HCEC 1CT (cell line): ENCODE results near the gene MCAM.
A peak's percentile ranks its signal among the peaks of the same experiment; 100 is the strongest.

Experiments
- DNase-seq: peaks from one replicate; pipeline ENCODE4 v3.0.0-alpha.2; 2017

The MCAM gene

GRCh38 chr11:119344291-119345010 lies 27.5 kb upstream of the MCAM start:
- no peak for DNase-seq

GRCh38 chr11:119343726-119344125 lies 26.8 kb upstream of the MCAM start:
- DNase-seq, result no peak

- no peak for DNase-seq
Observed at GRCh38 chr11:119342362-119343130, 25.6 kb upstream of the MCAM start.

GRCh38 chr11:119342023-119342300 lies 25.0 kb upstream of the MCAM start:
- DNase-seq, result no peak

DNA sequence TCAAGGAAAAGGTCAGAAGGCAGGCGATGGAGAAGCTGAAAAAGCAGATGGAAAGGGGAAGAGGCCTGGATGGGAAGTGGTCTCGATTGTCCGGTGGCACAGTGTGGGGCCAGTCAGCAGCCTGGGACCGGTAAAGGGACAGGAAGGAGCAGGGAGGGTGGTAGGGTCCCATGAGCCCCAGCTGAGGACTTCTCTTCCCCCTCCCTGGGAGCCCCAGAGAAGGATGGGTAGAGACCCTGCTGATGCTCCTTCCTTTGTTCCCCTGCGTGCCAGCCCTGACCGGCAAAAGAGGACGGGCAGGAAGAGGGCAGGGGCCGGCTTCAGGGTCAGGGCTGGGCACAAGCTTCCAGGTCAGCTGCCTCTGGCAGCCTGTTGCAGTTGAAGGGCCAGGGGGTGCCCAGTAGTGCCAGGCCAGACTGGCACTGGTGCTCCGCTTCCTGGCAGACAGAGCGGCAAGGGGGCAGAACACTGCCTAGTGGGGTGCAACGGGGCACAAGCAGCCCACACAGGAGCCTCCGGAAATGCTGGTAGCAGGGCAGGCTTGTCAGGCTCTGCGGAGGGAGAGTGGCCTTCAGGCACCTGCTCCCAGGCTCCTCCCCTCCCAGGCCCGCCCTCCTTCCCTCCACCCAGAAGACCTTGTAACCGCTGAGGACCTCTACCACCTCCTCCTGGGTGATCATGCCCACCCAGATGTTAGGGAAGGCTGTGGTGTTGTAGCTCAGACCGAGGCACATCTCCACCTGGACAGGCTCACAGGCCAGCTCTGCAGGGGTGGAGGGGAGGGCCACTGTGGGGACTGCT lies 24.5 kb upstream of the MCAM start:
- DNase-seq, result no peak

DNA sequence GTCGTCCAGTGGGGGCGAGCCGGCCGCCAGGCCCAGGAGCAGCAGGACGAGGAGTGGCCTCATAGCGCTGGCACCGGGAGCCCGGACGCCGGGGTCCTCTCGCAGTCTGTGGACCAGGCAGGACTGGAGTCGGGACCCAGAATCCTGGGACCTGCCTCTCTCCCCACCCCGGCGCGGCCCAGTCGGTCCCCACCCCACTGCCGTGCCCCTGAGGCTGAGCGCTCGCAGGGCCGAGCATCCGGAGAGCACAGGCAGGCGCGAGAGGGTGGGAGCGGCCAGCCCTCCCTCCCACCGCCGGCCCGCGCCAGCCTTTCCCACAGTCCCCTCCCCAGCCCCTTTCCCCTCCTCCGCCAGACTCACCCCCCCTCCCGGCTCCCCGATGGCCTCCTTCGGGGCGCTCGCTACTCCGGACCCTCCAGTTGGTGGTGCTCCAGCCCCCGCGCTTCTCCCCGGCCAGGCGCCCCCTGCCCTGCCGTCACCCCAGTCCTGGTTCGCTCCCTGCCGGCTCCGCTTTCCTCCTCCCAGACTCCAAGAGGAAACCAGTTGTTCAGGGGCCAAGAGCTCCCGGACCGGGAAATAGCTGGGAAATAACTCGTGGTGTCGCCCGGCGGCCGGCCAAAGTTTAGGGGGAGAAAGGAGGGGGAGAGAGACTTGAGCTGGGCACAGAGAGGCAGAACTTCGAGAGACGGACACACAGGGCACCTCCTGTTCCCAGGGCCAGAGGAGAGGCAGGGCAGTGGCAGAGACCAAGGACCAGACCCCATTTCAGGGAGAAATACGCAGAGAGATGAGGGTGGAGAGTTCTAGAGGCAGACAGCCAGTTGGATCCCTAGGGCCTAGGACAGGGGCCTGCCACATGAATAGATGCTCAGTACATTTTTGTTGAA lies 23.6 kb upstream of the MCAM start, which contains the start of gene C1QTNF5:
Gene C1QTNF5 (minus strand): TSS at position 549 of the 887 bp plus-strand sequence. CDS start 486 bp downstream, at position 63.
- DNase-seq, result peak; percentile 58

DNA sequence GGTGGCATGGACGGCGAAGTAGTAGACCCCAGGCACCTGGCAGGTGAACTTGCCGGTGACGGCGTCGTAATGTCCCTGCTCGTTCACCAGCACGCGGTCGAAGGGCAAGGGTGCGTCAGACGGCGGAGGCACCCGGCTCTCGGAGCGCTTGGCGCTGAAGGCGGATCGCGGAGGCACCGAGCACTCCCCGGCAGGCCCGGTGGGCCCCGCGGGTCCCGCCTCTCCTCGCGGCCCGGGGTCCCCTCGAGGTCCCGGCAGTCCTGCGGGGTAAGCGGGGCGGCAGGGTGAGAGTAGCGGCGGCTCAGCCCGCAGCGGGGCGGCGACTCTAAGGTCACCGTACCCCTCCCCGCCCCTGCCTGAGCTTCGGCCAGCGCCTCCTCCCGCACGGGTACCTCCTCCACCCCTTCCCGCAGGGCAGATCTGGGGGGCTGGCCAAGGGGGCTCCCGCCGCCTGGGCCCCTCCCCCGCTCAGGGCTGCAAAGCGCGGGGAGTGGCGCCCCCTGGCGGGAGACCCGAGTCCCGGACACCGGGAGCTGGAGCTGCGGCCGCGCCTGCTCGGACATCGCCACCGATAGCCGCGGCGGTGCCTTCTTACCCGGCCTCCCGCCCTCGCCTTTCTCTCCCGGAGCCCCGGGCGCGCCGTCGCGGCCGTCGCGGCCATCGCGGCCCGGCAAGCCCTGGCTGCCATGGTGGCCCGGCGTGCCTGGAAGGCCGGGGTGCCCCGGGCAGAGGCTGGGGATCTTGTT lies 22.8 kb upstream of the MCAM start:
- DNase-seq, result peak; percentile 58

- no peak for DNase-seq
Observed at GRCh38 chr11:119338965-119339588, 22.1 kb upstream of the MCAM start.

GRCh38 chr11:119338318-119338890 lies 21.5 kb upstream of the MCAM start:
- DNase-seq, result peak; percentile 79

- DNase-seq, result peak; percentile 54
Observed at GRCh38 chr11:119337581-119338317, 20.8 kb upstream of the MCAM start.

DNA sequence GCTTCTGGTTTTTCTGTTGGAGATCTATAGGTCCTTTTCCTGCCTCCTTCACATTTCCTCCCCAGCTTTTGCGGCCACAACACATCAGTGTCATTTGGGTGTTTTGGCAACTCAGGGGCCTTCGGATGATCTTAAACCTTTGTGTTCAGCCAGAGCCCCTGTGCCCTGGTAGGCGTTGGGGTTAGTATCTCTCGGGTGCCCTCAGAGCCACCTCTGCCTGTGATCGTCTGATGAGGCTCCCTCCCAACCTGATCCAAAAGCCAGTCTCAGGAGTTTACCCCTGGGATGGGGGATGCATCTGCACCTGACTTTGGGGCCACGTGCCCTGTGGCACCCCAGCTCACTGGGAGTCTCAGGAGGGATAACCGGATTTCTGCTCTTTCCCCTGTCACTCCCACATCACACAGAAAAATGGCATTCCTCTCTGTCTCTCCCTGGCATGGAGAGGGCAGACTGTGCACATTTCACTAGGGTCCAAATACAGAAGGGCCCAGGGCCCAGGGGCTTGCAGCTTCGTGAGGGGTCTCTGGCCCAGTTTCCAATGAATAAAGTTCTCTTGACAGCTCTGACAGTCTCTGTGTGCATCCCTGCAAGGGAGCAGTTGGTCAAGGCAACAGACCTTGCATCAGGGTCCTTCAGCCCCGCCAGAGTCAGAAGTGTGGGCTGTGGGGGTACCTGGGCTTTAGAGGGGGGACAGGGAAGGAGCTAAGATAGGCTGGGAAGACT lies 20.0 kb upstream of the MCAM start:
- no peak for DNase-seq

DNA sequence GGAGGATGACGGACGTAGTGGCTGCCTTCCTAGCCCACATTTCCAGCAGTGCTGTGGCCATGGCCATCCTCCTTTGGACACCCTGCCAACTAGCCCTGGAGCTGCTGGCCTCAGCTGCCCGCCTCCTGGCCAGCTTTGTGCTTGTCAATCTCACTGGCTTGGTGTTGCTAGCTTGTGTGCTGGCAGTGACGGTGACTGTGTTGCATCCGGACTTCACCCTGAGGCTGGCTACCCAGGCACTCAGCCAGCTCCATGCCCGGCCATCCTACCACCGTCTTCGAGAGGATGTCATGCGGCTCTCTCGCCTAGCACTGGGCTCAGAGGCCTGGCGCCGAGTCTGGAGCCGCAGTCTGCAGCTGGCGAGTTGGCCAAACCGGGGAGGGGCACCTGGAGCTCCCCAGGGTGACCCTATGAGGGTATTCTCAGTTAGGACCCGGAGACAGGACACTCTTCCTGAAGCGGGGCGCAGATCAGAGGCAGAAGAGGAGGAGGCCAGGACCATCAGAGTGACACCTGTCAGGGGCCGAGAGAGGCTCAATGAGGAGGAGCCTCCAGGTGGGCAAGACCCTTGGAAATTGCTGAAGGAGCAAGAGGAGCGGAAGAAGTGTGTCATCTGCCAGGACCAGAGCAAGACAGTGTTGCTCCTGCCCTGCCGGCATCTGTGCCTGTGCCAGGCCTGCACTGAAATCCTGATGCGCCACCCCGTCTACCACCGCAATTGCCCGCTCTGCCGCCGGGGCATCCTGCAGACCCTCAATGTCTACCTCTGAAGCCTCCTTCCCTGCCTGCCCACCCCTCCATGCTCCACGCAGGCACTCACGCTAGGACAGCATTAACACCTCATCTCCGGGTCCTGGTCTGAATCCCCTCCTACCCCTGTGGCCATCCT lies 19.0 kb upstream of the MCAM start:
- DNase-seq, result no peak

DNA sequence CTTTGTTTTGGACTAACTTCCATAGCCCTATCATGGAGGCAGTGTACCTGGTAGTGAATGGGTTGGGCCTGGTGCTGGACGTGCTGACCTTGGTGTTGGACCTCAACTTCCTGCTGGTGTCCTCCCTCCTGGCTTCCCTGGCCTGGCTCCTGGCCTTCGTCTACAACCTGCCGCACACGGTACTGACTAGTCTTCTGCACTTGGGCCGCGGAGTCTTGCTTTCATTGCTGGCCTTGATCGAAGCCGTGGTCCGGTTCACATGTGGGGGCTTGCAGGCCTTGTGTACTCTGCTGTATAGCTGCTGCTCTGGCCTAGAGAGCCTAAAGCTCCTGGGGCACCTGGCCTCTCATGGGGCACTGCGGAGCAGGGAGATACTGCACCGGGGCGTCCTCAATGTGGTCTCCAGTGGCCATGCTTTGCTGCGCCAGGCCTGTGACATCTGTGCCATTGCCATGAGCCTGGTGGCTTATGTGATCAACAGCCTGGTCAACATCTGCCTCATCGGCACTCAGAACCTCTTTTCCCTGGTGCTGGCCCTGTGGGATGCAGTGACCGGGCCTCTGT lies 18.2 kb upstream of the MCAM start:
- no peak for DNase-seq

DNA sequence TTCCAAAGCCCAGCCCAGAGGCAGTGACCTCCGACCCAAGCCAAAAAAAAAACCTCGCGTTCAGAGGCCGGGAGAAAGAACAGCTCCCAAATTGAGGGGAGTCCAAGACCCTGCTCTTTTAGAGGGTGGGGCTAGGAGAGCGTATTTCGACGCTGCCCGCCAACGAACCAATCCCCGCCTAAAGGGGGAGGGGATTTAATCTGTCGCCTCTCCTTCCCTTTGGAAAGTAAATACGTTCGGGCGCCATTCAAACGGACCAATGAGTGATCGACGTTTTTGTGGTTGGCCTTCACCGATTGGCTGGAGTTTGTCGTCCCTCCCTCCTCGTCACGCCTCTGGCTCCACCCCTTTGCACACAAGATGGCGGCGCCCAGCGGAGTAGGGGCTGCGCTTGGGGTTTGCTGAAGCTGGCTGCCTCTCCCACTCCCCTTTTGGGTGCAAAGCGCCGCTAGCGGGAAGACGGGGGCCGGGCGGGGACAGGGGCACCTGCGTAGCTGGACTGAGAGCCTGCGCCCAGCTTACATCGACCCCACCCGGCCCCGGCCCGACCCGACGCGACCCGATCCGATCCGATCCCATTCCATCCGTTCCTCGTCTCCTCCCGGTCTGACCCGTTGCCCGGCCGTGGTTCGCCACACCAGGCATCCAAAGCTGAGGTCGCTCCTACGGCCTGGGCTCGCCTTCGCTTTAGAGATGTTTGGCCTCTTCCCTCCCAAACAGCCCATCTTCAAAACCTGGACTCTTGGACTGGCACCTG lies 17.4 kb upstream of the MCAM start, which contains the start of gene RNF26:
Gene RNF26 (plus strand): TSS at position 354 of the 757 bp plus-strand sequence. CDS start 596 bp downstream, outside the sequence.
- DNase-seq, result peak; percentile 99

- DNase-seq, result no peak
Observed at GRCh38 chr11:119332111-119332765, 15.3 kb upstream of the MCAM start.

DNA sequence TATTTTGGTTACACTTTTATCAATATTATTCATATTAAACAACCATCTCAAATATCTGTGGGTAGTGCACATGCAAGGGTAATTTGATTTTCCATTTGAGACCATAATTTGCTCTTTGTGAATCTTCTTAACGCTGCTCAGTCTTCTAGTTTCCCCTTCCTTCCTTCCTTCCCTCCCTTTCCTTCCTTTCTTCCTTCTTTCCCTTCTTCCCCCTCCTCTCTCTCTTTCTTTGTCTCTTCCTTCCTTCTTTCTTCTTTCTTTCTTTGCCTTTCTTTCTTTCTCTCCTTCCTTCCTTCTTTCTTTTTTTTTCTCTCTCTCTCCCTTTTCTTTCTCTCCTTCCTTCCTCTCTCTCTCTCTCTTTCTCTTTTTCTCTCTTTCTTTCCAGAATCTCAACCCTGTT lies 13.3 kb upstream of the MCAM start:
- no peak for DNase-seq

DNA sequence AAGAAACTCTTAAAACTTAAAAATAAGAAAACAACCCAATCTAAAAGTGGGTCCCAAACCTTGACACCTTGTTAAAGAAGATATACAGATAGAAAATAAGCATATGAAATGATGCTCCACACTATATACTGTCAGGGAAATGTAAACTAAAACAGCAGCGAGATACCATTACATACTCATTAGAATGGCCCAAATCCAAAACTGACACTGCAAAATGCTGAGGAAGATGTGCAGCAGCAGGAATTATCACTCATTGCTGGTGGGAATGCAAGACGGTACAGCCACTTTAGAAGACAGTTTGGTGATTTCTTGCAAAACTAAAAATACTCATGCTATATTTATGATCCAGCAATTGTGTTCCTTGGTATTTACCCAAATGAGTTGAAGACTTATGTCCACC lies 12.4 kb upstream of the MCAM start:
- no peak for DNase-seq
